ENCODE results near the gene PF4V1.

The PF4V1 gene

GRCh38 chr4:73848183-73848777 is 4.8 kb upstream of the PF4V1 start:
- Histone ChIP-seq H3K4me1 (no peaks in the 10 kb centered on the region), H3K4me3 (ENCODE audit: low read depth, low read length) (no peak overlapping the region), H3K36me3 (no peaks in the 10 kb centered on the region), H3K9me3 (no peaks in the 10 kb centered on the region), H3K27me3 (no peaks in the 10 kb centered on the region)
- no peak for DNase-seq
- TF ChIP-seq, protein P1, sequence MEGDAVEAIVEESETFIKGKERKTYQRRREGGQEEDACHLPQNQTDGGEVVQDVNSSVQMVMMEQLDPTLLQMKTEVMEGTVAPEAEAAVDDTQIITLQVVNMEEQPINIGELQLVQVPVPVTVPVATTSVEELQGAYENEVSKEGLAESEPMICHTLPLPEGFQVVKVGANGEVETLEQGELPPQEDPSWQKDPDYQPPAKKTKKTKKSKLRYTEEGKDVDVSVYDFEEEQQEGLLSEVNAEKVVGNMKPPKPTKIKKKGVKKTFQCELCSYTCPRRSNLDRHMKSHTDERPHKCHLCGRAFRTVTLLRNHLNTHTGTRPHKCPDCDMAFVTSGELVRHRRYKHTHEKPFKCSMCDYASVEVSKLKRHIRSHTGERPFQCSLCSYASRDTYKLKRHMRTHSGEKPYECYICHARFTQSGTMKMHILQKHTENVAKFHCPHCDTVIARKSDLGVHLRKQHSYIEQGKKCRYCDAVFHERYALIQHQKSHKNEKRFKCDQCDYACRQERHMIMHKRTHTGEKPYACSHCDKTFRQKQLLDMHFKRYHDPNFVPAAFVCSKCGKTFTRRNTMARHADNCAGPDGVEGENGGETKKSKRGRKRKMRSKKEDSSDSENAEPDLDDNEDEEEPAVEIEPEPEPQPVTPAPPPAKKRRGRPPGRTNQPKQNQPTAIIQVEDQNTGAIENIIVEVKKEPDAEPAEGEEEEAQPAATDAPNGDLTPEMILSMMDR (IDR thresholded peaks at IDR 0.05; ENCODE audit: low read depth, low read length) = no peak

DNA sequence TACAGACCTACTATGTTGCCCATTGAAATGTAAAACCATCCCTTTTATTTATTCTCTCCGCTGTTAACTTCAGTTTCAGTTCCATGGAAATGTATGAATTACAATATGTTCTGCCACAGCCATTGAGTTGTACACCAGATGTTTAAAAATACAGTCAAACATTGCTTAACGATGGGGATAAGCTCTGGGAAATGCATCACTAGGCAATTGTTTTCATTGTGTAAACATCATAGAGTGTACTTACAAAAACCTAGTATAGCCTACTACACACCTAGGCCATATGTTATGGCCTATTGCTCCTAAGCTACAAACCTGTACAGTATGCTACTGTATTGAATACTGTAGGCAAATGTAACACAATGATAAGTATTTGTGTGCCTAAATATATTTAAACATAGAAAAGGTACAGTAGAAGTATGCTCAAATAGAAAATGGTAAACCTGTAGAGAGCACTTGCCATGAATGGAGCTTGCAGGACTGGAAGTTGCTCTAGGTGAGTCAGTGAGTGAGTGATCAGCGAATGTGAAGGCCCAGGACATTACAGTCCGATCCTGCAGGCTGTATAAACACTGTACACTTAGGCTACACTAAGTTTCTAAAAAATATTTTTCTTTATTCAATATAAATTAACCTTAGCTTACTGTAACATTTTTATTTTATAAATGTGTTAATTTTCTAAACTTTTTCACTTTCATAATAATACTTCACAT is 2.7 kb upstream of the PF4V1 start:
- H3K4me1 ChIP-seq = no peaks in the 10 kb centered on the region
- DNase-seq = no peak
- H3K9me3 ChIP-seq = no peaks in the 10 kb centered on the region
- H3K27me3 ChIP-seq = no peaks in the 10 kb centered on the region
- H3K4me3 ChIP-seq (ENCODE audit: low read depth, low read length) = no peak overlapping the region
- no peaks in the 10 kb centered on the region for H3K36me3 ChIP-seq
- TF ChIP-seq, protein P1 (IDR thresholded peaks at IDR 0.05; ENCODE audit: low read depth, low read length) = no peak

DNA sequence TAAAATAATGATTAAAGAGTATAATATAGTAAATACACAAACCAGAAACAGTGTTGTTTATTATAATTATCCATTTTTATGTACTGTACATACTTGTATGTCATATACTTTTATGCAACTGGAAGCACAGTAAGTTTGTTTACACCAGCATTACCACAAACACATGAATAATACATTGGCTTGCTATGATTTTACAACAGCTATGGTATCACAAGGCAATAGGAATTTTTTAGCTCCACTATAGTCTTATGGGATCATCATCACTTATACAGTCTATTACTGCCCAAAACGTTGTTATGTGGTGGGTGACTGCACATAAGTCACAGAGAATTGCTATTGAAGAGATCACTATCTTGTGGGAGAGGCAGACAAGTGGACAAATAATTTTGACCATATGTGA is 1.8 kb upstream of the PF4V1 start:
- TF ChIP-seq, protein P1 (IDR thresholded peaks at IDR 0.05; ENCODE audit: low read depth, low read length) = no peak
- Histone ChIP-seq H3K27me3 (no peaks in the 10 kb centered on the region), H3K36me3 (no peaks in the 10 kb centered on the region), H3K4me3 (ENCODE audit: low read depth, low read length) (no peak overlapping the region), H3K4me1 (no peaks in the 10 kb centered on the region), H3K9me3 (no peaks in the 10 kb centered on the region)
- no peak for DNase-seq

DNA sequence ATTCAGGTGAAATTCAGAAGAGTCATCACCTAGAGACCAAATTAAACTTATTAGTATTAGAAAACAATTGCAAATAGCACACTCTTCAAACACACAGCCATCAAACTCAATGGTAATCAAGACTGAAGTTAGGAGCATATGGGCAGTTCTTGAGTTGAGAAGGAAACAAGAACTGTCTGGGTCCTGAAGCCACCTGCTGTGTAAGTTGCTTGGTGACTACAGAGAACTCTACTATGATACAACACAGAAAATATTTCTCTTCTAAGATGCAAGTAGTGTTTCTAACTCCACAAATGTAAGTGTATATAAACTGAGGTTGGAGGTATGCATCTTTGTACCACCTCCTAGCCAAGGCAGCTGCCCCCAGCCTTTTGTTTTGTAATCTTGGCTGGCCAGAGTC is 325 bp upstream of the PF4V1 start:
- H3K4me1 ChIP-seq = no peaks in the 10 kb centered on the region
- TF ChIP-seq, protein P1 (IDR thresholded peaks at IDR 0.05; ENCODE audit: low read depth, low read length) = no peak
- no peak for DNase-seq
- H3K9me3 ChIP-seq = no peaks in the 10 kb centered on the region
- H3K27me3 ChIP-seq = no peaks in the 10 kb centered on the region
- H3K4me3 ChIP-seq (ENCODE audit: low read depth, low read length) = no peak overlapping the region
- H3K36me3 ChIP-seq = no peaks in the 10 kb centered on the region

- no peak for DNase-seq
- TF ChIP-seq, protein P1 (IDR thresholded peaks at IDR 0.05; ENCODE audit: low read depth, low read length) = no peak
- Histone ChIP-seq H3K36me3 (no peaks in the 10 kb centered on the region), H3K4me1 (no peaks in the 10 kb centered on the region), H3K4me3 (ENCODE audit: low read depth, low read length) (no peak overlapping the region), H3K9me3 (no peaks in the 10 kb centered on the region), H3K27me3 (no peaks in the 10 kb centered on the region)
Observed at GRCh38 chr4:73853718-73854473, 800 bp downstream of the PF4V1 start.

GRCh38 chr4:73855406-73855805 is 2.3 kb downstream of the PF4V1 start:
- DNase-seq = no peak
- TF ChIP-seq, protein P1 (IDR thresholded peaks at IDR 0.05; ENCODE audit: low read depth, low read length) = no peak
- H3K27me3 ChIP-seq = peaks cover 4% of the 10 kb centered on the region; the same call in 1 of the 2 replicates
- H3K4me1 ChIP-seq = no peaks in the 10 kb centered on the region
- no peak overlapping the region for H3K4me3 ChIP-seq (ENCODE audit: low read depth, low read length)
- H3K9me3 ChIP-seq = no peaks in the 10 kb centered on the region
- H3K36me3 ChIP-seq = no peaks in the 10 kb centered on the region
